ENCODE measurements around the gene CHRDL1.
"Not testable (repeated sequence)": the region's sequence is repeated elsewhere in the genome, so short reads cannot be mapped to it uniquely, and the experiment has no call there.

The CHRDL1 gene, protein sequence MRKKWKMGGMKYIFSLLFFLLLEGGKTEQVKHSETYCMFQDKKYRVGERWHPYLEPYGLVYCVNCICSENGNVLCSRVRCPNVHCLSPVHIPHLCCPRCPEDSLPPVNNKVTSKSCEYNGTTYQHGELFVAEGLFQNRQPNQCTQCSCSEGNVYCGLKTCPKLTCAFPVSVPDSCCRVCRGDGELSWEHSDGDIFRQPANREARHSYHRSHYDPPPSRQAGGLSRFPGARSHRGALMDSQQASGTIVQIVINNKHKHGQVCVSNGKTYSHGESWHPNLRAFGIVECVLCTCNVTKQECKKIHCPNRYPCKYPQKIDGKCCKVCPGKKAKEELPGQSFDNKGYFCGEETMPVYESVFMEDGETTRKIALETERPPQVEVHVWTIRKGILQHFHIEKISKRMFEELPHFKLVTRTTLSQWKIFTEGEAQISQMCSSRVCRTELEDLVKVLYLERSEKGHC

DNA sequence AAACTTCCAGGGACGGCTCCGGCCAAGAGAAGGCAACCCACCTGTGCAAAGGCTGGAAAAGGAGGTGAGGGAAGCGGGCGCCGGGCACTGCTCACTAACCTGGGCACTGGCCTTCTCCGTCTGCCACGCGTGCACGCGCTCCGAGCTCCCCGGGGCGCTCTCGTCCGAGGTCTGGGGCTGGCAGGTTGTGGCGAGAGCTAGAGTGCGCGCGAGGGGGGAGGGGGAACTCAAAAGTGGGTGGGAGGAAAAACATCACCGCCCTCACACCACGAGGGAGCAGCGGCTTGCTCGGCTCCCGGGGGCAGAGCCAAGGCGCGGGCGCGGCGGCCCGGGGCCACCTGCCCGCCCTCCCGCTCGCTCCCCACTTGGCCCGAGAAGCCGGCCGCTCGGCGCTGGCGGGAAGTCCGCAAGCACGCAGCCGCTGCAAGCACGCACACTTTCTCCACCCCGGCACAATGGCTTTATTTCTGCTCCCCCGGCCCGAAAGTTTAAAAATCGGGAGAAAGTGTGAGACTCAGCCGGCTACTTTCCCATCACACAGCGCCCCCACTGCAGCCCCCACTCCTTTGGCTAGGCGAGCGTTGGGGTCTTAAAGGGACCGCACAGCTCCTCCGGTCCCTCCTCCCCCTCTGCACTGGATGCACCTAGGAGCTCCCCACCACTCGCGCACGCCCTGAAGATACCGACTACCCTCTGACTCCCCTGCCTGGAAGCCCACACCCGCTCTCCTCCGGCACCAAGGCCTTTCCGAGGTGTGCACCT, at the start of gene CHRDL1:
Gene CHRDL1, minus strand, starts transcription at position 173 of the 762 bp plus-strand sequence. CDS start 3,636 bp downstream, outside the sequence.
- no peak for DNase-seq (ENCODE audit: low read depth)
- TF ChIP-seq, protein P1, sequence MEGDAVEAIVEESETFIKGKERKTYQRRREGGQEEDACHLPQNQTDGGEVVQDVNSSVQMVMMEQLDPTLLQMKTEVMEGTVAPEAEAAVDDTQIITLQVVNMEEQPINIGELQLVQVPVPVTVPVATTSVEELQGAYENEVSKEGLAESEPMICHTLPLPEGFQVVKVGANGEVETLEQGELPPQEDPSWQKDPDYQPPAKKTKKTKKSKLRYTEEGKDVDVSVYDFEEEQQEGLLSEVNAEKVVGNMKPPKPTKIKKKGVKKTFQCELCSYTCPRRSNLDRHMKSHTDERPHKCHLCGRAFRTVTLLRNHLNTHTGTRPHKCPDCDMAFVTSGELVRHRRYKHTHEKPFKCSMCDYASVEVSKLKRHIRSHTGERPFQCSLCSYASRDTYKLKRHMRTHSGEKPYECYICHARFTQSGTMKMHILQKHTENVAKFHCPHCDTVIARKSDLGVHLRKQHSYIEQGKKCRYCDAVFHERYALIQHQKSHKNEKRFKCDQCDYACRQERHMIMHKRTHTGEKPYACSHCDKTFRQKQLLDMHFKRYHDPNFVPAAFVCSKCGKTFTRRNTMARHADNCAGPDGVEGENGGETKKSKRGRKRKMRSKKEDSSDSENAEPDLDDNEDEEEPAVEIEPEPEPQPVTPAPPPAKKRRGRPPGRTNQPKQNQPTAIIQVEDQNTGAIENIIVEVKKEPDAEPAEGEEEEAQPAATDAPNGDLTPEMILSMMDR (IDR thresholded peaks at IDR 0.05; ENCODE audit: control insufficient read depth, extremely low read depth, insufficient read depth): no peak
- peak within 1 kb of the TSS; percentile 28 for H3K4me3 ChIP-seq (ENCODE audit: low read depth, low read length)

DNA sequence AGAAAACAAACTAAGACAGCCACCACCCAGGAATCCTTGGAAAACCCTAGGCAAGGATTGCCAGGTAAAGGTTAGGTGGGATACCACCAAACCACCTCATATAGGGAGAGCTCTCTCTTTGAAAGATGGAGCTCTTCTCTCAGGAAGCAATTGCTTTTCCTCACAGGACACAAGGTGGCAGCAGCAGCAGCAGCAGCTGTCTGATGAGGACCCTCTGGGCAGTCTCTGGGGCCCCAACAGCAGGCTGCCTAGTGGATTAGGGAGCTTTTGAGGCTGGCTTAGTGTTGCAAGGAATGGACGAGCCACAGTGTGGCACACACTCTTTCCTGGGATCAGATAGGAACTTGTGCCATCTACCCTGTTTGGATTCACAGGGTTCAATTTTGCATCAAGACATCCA, 41.4 kb upstream of the CHRDL1 start:
- TF ChIP-seq, protein P1 (IDR thresholded peaks at IDR 0.05; ENCODE audit: control insufficient read depth, extremely low read depth, insufficient read depth): peak; percentile 25
- no peak overlapping the region for H3K4me3 ChIP-seq (ENCODE audit: low read depth, low read length)
- DNase-seq (ENCODE audit: low read depth): no peak

DNA sequence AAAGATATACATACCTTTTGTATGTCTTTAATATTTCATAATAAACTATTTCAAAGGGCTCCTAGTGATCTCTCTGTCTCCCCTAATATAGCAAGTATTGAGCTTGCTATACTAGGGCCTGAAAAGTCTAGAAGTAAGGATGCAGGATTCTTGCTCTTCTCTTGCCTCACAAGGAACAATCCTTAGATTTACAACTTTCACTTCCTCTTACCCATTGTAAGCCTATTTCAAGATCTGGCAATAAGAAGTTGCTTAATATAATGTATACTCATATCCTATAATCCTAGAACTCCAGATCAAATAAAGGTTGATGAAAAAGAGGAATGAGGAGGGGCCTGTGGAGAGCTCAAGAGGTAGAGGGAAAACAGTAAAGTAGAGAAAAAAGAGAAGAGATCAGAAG, 40.8 kb upstream of the CHRDL1 start:
- no peak overlapping the region for H3K4me3 ChIP-seq (ENCODE audit: low read depth, low read length)
- DNase-seq (ENCODE audit: low read depth): no peak
- TF ChIP-seq, protein P1 (IDR thresholded peaks at IDR 0.05; ENCODE audit: control insufficient read depth, extremely low read depth, insufficient read depth): no peak

DNA sequence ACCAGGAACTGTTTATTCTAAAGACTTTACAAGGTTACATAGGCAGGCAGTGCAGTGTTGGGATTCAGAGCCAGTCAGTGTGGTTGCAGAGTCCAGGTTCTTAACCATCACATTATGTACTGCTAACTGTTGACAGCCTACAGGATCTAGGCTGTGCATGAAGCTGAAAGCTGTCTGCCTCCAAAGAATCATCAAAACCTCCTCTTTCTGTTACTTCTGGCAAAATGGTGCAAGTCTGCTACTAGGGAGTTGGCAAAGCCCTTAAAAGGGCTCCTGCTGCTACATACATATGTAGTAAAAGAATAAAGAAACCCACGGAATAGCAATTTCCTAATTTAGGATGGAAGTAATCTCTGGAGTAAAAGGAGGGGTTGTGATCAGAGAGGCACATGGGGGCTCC, 40.4 kb upstream of the CHRDL1 start:
- H3K4me3 ChIP-seq (ENCODE audit: low read depth, low read length): no peak overlapping the region
- TF ChIP-seq, protein P1 (IDR thresholded peaks at IDR 0.05; ENCODE audit: control insufficient read depth, extremely low read depth, insufficient read depth): no peak
- DNase-seq (ENCODE audit: low read depth): peak; percentile 14

DNA sequence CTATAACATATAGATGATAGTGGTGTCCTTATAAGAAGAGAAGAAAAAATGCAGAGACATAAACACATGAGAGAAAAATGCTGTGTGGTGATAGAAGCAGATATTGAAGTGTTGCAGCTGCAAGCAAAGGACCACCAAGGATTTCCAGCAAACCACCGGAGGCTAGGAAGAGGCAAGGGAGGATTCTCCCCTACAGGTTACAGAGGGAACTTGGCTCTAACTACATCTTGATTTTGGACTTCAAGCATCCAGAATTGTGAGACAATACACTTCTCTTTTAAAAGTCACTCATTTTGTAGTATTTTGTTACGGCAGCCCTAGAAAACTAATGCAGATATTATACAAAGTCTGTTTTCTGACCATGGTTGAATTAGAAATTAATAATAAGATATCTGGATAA, 30.4 kb upstream of the CHRDL1 start:
- H3K4me3 ChIP-seq (ENCODE audit: low read depth, low read length): no peak overlapping the region
- DNase-seq (ENCODE audit: low read depth): no peak
- TF ChIP-seq, protein P1 (IDR thresholded peaks at IDR 0.05; ENCODE audit: control insufficient read depth, extremely low read depth, insufficient read depth): no peak

DNA sequence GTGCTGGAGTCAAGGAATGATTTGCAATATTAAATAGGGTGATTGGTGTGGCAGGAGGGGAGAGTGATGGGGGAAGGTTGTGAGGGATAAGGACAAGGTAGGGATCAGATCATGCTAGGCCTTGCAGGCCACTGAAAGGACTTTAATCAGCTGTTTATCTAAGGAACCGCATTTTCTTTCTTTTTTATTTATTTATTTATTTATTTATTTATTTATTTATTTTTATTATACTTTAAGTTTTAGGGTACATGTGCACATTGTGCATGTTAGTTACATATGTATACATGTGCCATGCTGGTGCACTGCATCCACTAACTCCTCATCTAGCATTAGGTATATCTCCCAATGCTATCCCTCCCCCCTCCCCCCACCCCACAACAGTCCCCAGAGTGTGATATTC, 20.9 kb upstream of the CHRDL1 start:
- not testable (repeated sequence) for DNase-seq (ENCODE audit: low read depth); H3K4me3 ChIP-seq (ENCODE audit: low read depth, low read length)

DNA sequence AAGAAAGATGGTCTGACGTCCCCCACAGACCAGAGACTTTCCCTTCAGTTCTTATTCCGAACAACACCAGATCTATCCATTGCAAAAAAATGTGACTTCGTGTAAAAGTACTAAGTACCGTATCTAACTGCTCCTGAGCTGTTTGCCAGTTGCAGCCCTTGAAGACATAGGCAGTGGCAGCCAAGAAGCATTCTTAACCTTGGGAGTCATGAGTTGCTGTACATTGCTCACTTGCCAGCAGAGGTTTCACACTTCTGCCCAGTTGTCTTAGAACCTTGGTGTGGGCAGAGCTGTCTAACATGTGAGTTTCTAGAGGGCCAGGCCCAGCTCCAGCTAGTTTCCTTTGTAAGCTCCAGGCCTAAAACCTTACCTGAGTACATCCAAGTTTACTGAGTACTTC, 10.5 kb upstream of the CHRDL1 start:
- TF ChIP-seq, protein P1 (IDR thresholded peaks at IDR 0.05; ENCODE audit: control insufficient read depth, extremely low read depth, insufficient read depth): no peak
- DNase-seq (ENCODE audit: low read depth): no peak
- no peak overlapping the region for H3K4me3 ChIP-seq (ENCODE audit: low read depth, low read length)
